Activated B cell treated with CpG ODN at 0.5 μM for 24 hours (primary cell): ENCODE measurements around the gene UFC1. TPM values are rescaled to one million over a fixed set of nuclear protein-coding genes. Genes with fewer than 3 reads are reported as not detected.

Experiments
- ATAC-seq: fragments of 200-7000 bp; cut with Tn5 transposase; one replicate; pipeline ENCODE4 v1.10.0; 2021; ENCODE audit warnings: low read depth, mild to moderate bottlenecking, moderate library complexity
- CTCF ChIA-PET: fragments of 350-600 bp; sonication (Branson Sonifier 250); formaldehyde crosslinking; loops from one replicate; lab custom pipeline; 2021; ENCODE audit warnings: antibody characterized with exemption; lab: Charles Lee
- POLR2A ChIA-PET: fragments of 350-600 bp; sonication (Branson Sonifier 250); formaldehyde crosslinking; loops from one replicate; lab custom pipeline; 2021; ENCODE audit warnings: antibody characterized with exemption; lab: Charles Lee
- DNase-seq: peaks from one replicate; pipeline ENCODE4 v3.0.0; 2022
- H3K27ac Mint-ChIP-seq: one replicate; pipeline ENCODE4 v1.8.0; 2020; ENCODE audit warnings: mixed read lengths
- H3K27me3 Mint-ChIP-seq: one replicate; pipeline ENCODE4 v1.8.0; 2021; ENCODE audit warnings: mixed read lengths
- H3K36me3 Mint-ChIP-seq: one replicate; pipeline ENCODE4 v1.8.0; 2021; ENCODE audit warnings: low read depth, mixed read lengths
- H3K4me1 Mint-ChIP-seq: one replicate; pipeline ENCODE4 v1.8.0; 2021; ENCODE audit warnings: mixed read lengths
- H3K4me3 Mint-ChIP-seq: one replicate; pipeline ENCODE4 v1.8.0; 2020; ENCODE audit warnings: mild to moderate bottlenecking, mixed read lengths
- H3K9me3 Mint-ChIP-seq: one replicate; pipeline ENCODE4 v1.8.0; 2020; ENCODE audit warnings: mixed read lengths
- intact Hi-C: fragments of 100-400 bp; cut with micrococcal nuclease; formaldehyde crosslinking; loops from one replicate; pipeline ENCODE4 v1.15.1; 2024
- total RNA-seq: library from RNA; stranded (reverse); gene quantifications from 2 replicates; pipeline ENCODE4 v1.2.3, GENCODE V29; 2022
- TF ChIP-seq, protein P1 (sequence below): fragments of 200-600 bp; IDR thresholded peaks from one replicate; pipeline ENCODE4 v1.8.0; 2022; ENCODE audit warnings: antibody characterized with exemption, mild to moderate bottlenecking

The UFC1 gene
- total RNA-seq, 1 donor from 2014 or later = 107 TPM

DNA sequence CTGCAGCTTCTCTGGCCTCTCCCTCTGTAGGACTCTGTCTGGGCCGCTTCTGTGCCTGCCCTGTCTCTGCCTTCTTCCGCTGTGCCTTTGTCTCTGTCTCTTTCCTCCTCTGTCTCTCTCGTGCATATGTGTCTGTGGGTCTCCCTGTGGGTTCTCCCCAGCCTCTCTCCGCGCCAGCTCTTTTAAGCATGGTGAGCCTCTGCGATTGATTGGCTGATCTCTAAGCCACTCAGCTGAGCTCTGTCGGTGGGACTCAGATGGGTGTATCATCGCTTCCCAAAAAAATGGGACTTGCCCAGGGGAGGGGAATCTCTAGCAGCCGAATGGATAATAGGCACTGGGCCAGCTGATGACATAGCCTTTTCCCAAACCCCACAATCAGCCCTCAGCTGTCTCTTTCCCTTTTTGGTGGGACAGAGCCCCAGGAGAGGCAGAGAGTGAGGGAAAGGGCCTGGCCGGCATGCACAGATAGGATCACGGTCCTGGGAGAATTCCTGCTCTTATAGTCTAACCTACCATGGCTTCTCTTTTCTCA lies 45.2 kb downstream of the UFC1 start, which contains the start of gene ADAMTS4:
Gene ADAMTS4, minus strand, starts transcription at position 158 of the 535 bp plus-strand sequence. CDS start 427 bp downstream, outside the sequence.
- TF ChIP-seq, protein P1, sequence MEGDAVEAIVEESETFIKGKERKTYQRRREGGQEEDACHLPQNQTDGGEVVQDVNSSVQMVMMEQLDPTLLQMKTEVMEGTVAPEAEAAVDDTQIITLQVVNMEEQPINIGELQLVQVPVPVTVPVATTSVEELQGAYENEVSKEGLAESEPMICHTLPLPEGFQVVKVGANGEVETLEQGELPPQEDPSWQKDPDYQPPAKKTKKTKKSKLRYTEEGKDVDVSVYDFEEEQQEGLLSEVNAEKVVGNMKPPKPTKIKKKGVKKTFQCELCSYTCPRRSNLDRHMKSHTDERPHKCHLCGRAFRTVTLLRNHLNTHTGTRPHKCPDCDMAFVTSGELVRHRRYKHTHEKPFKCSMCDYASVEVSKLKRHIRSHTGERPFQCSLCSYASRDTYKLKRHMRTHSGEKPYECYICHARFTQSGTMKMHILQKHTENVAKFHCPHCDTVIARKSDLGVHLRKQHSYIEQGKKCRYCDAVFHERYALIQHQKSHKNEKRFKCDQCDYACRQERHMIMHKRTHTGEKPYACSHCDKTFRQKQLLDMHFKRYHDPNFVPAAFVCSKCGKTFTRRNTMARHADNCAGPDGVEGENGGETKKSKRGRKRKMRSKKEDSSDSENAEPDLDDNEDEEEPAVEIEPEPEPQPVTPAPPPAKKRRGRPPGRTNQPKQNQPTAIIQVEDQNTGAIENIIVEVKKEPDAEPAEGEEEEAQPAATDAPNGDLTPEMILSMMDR = no peak
- ChIA-PET CTCF (interaction anchor here (1.9 kb wide), 1 partner anchor 27 kb away, joined by 8 read pairs; the partner anchor contains the start of gene TOMM40L), POLR2A (no interaction called here)
- H3K4me3 Mint-ChIP-seq = no peak within 1 kb of the TSS
- no peaks in the 10 kb centered on the region for H3K9me3 Mint-ChIP-seq
- peaks cover 11% of the 10 kb centered on the region for H3K36me3 Mint-ChIP-seq
- intact Hi-C loops = no loop called here
- H3K4me1 Mint-ChIP-seq = peaks cover 45% of the 10 kb centered on the region
- no peak for ATAC-seq
- no peaks in the 10 kb centered on the region for H3K27me3 Mint-ChIP-seq
- H3K27ac Mint-ChIP-seq = no peak within 1 kb of the TSS
- DNase-seq = no peak

GRCh38 chr1:161199506-161200139 lies 45.8 kb downstream of the UFC1 start:
- ChIA-PET POLR2A (no interaction called here), CTCF (interaction anchor here (1.9 kb wide), 1 partner anchor 26 kb away, joined by 8 read pairs; the partner anchor contains the start of gene TOMM40L)
- H3K4me3 Mint-ChIP-seq = no peak overlapping the region
- no peak for ATAC-seq
- H3K4me1 Mint-ChIP-seq = peaks cover 46% of the 10 kb centered on the region
- peaks cover 17% of the 10 kb centered on the region for H3K36me3 Mint-ChIP-seq
- no peaks in the 10 kb centered on the region for H3K9me3 Mint-ChIP-seq
- intact Hi-C loops = no loop called here
- TF ChIP-seq, protein P1 = no peak
- DNase-seq = no peak
- no peaks in the 10 kb centered on the region for H3K27me3 Mint-ChIP-seq
- H3K27ac Mint-ChIP-seq = no peak overlapping the region

GRCh38 chr1:161200421-161200991 lies 46.7 kb downstream of the UFC1 start:
- Mint-ChIP-seq H3K36me3 (peaks cover 21% of the 10 kb centered on the region), H3K4me1 (peaks cover 43% of the 10 kb centered on the region), H3K4me3 (no peak overlapping the region), H3K27me3 (no peaks in the 10 kb centered on the region), H3K27ac (no peak overlapping the region), H3K9me3 (no peaks in the 10 kb centered on the region)
- ChIA-PET POLR2A (interaction anchor here (0.5 to 3.4 kb wide), 4 partner anchors 8 to 34 kb away, joined by 4 to 30 read pairs (median 14); partner anchors contain the start of gene PPOX), CTCF (interaction anchor here (2.5 to 3.0 kb wide), 2 partner anchors 35 to 182 kb away, joined by 9 to 21 read pairs; partner anchors contain the start of gene PPOX)
- no peak for DNase-seq
- intact Hi-C loops = no loop called here
- TF ChIP-seq, protein P1 = no peak
- no peak for ATAC-seq

DNA sequence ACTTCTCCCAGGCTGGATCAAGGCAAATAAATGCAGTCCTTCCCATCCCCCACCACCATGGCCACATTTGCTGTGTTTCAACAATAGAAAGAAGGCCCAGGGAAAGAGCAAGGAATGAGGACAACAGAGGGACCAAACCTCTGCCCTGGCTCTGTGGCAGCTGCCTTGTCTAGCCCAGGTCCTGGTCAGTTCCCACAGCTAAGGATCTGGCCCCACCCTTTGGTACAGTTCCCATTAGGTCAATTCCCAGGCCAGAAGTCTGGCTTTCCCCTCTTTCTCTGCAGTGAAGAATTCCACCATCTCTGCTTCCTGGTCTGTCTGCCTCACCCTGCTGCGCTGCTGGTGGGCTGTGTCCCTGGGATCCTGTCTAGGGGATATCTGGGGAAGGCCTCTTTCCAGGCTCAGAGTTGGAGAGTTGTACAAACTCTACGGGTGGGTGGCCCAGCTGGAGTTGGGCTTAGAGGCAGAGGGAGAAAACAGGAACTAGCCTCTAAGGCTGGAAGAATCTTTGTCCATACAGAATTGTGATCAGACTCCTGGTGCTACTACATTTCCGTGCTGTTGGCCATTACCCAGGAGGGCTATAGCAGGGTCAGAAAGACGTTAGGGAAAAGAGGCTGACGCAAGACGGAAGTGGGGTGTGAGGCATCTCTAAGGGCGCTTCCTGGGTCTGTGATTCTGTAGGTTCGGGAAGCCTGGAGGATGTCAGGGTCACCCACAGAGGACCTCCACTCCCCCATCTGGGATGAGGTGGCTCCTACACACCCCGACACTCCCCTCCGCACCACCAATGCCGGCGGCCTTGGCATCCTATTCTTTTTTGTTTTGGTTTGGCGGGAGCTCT lies 47.4 kb downstream of the UFC1 start:
- no peak for ATAC-seq
- intact Hi-C loops = loop anchor here (1.0 kb wide), 1 partner anchor 48 kb away; the partner anchor contains the start of gene UFC1
- no peak for DNase-seq
- Mint-ChIP-seq H3K9me3 (no peaks in the 10 kb centered on the region), H3K4me3 (peak overlapping the region; percentile 94), H3K36me3 (peaks cover 29% of the 10 kb centered on the region), H3K27ac (peak overlapping the region; percentile 94), H3K4me1 (peaks cover 38% of the 10 kb centered on the region), H3K27me3 (no peaks in the 10 kb centered on the region)
- TF ChIP-seq, protein P1 = no peak
- ChIA-PET CTCF (interaction anchor here (0.9 to 3.0 kb wide), 7 partner anchors 9 to 181 kb away, joined by 3 to 21 read pairs (median 9); partner anchors contain the start of genes APOA2, PPOX and TOMM40L), POLR2A (interaction anchor here (0.5 to 3.4 kb wide), 27 partner anchors 9 to 199 kb away, joined by 3 to 43 read pairs (median 9); partner anchors contain the start of genes ARHGAP30, B4GALT3, DEDD and PPOX)
